GM23338 (cell line): ENCODE measurements around the gene MITF.

ENCODE experiments used
- CREB1 ChIP-seq: fragments of 250-450 bp; sonication (Bioruptor Pico); IDR thresholded peaks from 2 replicates; pipeline ENCODE4 v1.5.0; 2020; ENCODE audit warnings: low read depth, mild to moderate bottlenecking, moderate library complexity
- CTCF ChIP-seq, 2 experiments: fragments of 200-600 bp in 1 of 2; sonication (generic) in 1 of 2; conservative IDR thresholded peaks; 2 replicates each; pipeline versions ENCODE4 v1.5.1 to v1.6.1; 2016 to 2017; ENCODE audit warnings: antibody characterized with exemption in 2 of 2, low read depth in 2 of 2, mild to moderate bottlenecking in 2 of 2, moderate library complexity in 1 of 2
- ETS1 ChIP-seq: IDR thresholded peaks from 2 replicates; pipeline ENCODE4 v1.6.1; 2016; ENCODE audit warnings: antibody characterized with exemption
- EZH2 ChIP-seq: fragments of 200-600 bp; sonication (generic); IDR thresholded peaks from one replicate; pipeline ENCODE4 v1.8.0; 2017; ENCODE audit warnings: antibody characterized with exemption, mild to moderate bottlenecking, low read depth; ENCODE audit not compliant: unreplicated experiment
- EZH2phosphoT487 ChIP-seq: fragments of 200-600 bp; sonication (generic); IDR thresholded peaks from one replicate; pipeline ENCODE4 v1.8.1; 2018; ENCODE audit warnings: antibody characterized with exemption; ENCODE audit not compliant: unreplicated experiment
- JUNB ChIP-seq: IDR thresholded peaks from one replicate; pipeline ENCODE4 v1.6.1; 2016; ENCODE audit warnings: antibody characterized with exemption; ENCODE audit not compliant: unreplicated experiment
- POLR2AphosphoS5 ChIP-seq: IDR thresholded peaks from 2 replicates; pipeline ENCODE4 v1.6.1; 2016; ENCODE audit warnings: antibody characterized with exemption, low read depth
- REST ChIP-seq: IDR thresholded peaks from one replicate; pipeline ENCODE4 v1.6.1; 2018; ENCODE audit warnings: antibody characterized with exemption; ENCODE audit not compliant: unreplicated experiment
- STAT1 ChIP-seq: IDR thresholded peaks from one replicate; pipeline ENCODE4 v1.6.1; 2016; ENCODE audit warnings: antibody characterized with exemption; ENCODE audit not compliant: unreplicated experiment
- ZNF331 ChIP-seq: fragments of 250-450 bp; sonication (Bioruptor Pico); IDR thresholded peaks from 2 replicates; pipeline ENCODE4 v1.5.0; 2020; ENCODE audit warnings: low read depth, mild to moderate bottlenecking, moderate library complexity
- ZNF462 ChIP-seq: fragments of 250-450 bp; sonication (Bioruptor Pico); IDR thresholded peaks from 2 replicates; pipeline ENCODE4 v1.5.0; 2020; ENCODE audit warnings: mild to moderate bottlenecking, moderate library complexity

GRCh38 chr3:69700949-69701348 lies 38.3 kb upstream of the MITF start:
- TF ChIP-seq EZH2 (no peak), CTCF (conservative IDR thresholded peaks at IDR 0.05; ENCODE audit: low read depth in 2 of 2) (no peak), REST (no peak), CREB1 (CRISPR knock-in tag) (no peak), POLR2AphosphoS5 (no peak), STAT1 (no peak), ETS1 (no peak), ZNF331 (CRISPR knock-in tag) (peak; percentile 85), EZH2phosphoT487 (no peak), ZNF462 (CRISPR knock-in tag) (no peak), JUNB (no peak)
